GM12872 (cell line): ENCODE results near the gene ZBED1.

Source experiments
- CTCF ChIP-seq: IDR thresholded peaks from 3 replicates; pipeline ENCODE4 v1.5.1; 2011; ENCODE audit warnings: low read depth, mild to moderate bottlenecking, low read length, moderate library complexity; ENCODE audit not compliant: insufficient read depth

ZBED1 gene

GRCh38 chrX:2450681-2451080, 50.1 kb downstream of the ZBED1 start:
- no peak for TF ChIP-seq CTCF

- TF ChIP-seq CTCF, result no peak
These were observed 51.5 kb downstream of the ZBED1 start for GRCh38 chrX:2449135-2449886.

GRCh38 chrX:2447484-2447883, 53.3 kb downstream of the ZBED1 start:
- no peak for TF ChIP-seq CTCF

- no peak for TF ChIP-seq CTCF
These were observed 54.0 kb downstream of the ZBED1 start for GRCh38 chrX:2446815-2447214.

- TF ChIP-seq CTCF, result no peak
These were observed 54.8 kb downstream of the ZBED1 start for GRCh38 chrX:2445662-2446623.

GRCh38 chrX:2442694-2443093, 58.1 kb downstream of the ZBED1 start:
- TF ChIP-seq CTCF, result no peak

GRCh38 chrX:2441466-2441865, 59.3 kb downstream of the ZBED1 start:
- TF ChIP-seq CTCF, result no peak
